ENCODE results near the gene TMTC2.

The TMTC2 gene

DNA sequence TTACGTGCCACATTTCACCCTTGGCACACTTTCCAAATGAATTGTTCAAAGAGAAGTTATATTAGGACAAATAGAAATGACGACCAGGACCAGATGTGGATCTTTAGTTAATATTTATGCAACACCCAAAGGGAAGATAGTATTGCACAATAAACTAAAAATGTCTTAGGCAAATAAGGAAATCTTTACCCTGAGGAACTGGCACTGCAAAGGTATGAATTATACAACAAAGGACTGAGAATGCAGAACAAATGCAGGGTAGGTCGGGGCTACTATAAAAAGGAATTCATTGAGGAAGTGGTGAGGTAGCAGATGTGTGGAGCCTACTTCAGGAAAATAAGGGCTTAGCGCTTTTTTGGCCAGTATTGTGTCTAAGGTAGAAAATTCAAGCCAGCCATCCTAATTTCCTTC, 3.9 kb upstream of the TMTC2 start:
- no peak for DNase-seq

GRCh38 chr12:82685790-82686167, 927 bp upstream of the TMTC2 start:
- peak; percentile 78 to 89 (median 78) for DNase-seq

- DNase-seq, result peak; percentile 5 to 50 (median 38)
Observed at GRCh38 chr12:82687021-82688011, 610 bp downstream of the TMTC2 start.

DNA sequence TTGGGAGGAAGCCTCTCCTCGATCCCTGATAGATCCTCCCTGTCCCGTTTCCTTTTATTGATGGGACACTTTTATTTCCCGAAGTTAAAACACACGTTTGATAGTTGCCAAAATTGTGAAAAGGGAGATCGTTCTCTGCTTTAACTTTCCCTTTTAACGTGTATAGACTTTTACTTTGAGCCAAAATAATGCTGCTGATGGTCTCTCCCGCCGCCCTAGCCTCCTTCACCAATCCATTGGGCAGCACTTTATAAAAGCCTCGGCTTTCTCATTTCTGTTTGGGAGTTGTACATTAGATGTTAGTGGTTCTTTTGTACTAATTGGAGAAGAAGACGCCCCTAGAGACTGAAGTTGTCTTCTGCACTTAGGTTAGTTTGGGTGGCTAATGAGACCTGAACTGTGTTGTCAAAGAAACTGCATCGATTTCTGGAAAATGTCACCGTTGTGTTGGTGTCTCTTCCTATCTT, 1.4 kb downstream of the TMTC2 start:
- no peak for DNase-seq

DNA sequence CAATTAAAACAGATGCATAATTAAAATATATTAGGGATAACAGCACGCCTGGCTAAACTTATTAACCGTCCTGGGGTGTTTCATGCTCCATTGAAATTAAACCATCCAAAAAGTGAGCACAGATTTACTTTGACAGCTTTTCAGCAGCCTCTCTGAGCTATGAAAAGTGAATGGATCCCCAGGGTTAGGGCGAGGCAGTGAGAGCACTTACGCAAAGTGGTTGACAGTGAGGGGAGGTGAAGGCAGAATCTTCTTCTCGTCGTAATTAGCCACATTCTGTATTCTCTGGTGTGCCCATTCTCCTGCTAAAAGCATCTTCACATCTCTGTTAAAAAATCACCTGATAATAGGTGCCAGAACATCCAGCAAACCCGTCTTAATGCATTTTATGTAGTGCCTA, 1.9 kb downstream of the TMTC2 start:
- DNase-seq, result no peak

DNA sequence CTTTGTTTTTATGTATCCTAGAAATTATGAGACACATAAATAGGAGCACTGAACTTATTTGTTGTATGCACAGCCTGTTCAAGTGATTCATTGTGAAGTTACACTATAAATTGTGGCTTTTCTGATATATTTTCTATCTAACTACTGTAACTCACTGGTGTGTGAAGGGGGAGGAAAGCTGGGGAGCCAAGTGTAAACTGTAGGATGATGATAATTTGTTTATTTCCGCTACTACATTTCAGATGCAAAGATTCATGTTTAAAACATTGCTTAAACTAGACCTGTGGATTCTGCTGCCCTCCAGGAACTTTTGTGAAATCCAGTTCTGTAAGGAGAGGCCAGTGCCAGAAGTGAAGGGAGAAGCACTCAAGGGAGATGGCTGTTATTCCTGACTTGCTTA, 3.3 kb downstream of the TMTC2 start:
- no peak for DNase-seq

DNA sequence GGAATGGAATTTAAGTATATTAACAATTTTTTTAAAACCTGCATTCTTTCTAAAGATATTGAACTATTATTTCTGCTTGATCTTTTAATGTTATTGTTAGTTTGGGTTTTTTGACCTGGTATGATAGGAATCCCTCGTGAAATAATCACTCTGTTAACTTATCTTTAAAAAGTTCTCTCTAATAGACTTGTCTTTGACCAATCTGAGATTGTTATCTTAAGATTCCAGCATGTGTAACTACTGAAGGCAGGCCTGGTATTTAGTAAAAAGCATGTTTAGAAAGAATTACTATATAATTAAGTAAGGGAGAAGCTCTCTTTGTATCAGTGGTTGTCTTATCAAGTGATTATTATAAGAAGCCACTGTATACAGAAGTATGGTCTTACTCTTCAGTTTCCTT, 4.8 kb downstream of the TMTC2 start:
- no peak for DNase-seq

GRCh38 chr12:82694276-82694675, 7.6 kb downstream of the TMTC2 start:
- DNase-seq, result no peak

- DNase-seq, result no peak
Observed at GRCh38 chr12:82694970-82695369, 8.3 kb downstream of the TMTC2 start.

GRCh38 chr12:82695531-82695930, 8.8 kb downstream of the TMTC2 start:
- no peak for DNase-seq

DNA sequence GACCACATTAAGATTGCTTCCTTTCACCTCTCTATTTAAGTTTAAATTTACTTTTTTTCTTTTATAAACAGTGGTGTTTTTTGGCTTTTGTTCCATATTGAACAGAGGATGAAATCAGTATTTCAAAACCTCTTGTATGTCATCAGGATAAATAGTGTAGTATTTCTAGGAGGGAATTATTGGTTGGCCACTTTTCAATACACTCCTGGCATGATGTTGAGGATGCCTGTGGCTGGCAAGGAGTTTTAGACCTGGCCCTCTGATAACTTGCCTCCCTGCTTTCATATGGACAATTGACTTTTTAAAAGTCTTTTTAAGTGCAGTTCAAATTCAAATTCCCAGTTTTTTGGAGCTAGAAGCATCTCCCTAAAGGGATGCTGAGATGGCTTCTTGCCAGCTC, 9.8 kb downstream of the TMTC2 start:
- no peak for DNase-seq

- DNase-seq, result no peak
Observed at GRCh38 chr12:82698708-82699564, 12.2 kb downstream of the TMTC2 start.

- no peak for DNase-seq
Observed at GRCh38 chr12:82705774-82706173, 19.1 kb downstream of the TMTC2 start.

DNA sequence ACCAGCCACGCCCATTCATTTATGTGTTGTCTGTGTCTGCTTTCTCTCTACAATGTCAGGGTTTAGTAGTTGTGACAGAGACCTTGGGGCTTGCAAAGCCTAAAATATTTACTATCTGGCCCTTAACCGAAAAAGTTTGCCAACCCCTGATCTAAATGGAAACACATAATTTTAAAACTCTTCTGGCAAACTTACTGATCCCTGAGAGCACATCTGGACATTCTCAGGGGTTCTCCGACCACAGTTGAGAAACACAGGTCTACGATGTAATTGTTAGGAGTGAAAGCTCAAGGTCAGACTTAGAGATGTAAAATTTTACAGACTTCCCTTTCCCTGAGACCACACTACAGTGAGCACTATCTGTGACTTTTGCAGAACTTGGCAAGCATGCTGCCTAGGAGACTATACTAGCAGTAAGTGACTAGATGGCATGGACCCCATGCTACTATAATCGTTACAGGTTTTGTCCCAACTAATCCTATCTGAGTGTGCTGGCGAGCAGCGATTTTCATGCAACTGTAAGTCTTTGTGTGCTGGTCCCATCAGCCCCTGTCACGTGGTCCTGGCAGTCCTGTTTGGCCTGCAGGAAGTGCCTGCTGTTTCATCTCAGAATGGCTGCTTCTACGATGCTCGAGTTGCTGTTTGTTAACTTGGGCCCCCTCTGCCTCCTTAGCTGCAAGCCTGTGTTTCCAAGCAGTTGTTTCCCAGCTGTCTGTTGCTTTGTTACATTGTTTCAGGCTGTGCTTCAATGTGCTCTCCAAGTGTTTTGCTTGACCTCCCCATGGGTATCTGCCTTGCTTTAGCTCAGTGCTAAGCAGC, 21.6 kb downstream of the TMTC2 start:
- DNase-seq, result no peak

GRCh38 chr12:82709794-82710355, 23.2 kb downstream of the TMTC2 start:
- no peak for DNase-seq

GRCh38 chr12:82710741-82711140, 24.0 kb downstream of the TMTC2 start:
- DNase-seq, result no peak

DNA sequence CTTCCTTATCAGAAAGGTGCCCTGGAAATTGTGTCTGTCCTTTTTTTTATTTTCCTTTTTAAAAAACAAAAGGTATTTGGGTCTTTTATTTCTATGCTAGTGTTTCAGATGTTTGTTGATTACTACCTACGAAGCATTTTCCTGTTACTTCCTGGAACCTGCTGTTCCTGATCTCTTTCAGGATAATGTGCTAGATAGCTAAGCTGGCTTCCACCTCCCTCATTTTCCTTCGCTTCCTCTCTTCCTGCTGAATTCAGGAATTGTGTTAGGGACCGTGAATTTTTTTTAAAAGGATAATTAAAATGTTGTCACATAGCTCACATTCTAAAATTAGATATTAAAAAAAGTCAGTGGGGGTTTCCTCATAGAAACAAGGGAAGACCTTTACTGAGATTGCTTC, 27.7 kb downstream of the TMTC2 start:
- no peak for DNase-seq

DNA sequence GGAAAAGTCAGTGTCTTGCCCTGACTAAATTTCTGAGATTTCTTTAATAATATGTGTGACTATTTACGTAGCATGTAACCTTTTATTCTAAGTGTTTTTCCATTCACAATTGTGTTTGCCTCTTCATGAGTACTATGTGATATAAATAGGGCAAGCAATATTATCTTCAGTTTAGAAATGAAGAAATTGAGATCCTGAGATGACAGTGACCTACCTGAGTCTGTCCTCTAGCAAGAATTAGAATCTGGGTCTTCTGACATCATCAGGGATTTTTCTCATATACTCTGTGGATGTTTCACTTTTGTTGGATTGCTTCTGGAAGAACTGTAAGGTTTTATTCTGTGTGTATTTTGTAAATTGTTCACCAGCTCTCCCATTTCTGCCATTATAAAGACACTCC, 35.0 kb downstream of the TMTC2 start:
- DNase-seq, result no peak

DNA sequence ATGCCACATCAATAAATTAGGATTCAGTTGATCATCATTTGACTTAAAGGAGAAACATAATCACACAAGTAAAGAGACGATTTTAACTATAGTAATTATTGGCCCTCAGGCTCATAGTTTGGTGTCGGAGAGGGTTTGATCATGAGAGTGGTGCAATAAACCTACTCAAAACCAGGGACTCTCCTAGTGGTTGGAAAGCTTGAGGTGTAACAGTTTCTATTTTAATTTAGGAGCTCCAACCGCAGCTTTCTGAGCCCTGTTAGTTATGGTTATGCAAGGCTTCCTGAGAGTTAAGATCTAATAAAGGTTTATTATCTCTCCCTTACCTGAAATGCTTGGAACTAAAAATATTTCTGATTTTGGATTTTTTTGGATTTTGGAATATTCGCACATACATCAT, 36.4 kb downstream of the TMTC2 start:
- no peak for DNase-seq

DNA sequence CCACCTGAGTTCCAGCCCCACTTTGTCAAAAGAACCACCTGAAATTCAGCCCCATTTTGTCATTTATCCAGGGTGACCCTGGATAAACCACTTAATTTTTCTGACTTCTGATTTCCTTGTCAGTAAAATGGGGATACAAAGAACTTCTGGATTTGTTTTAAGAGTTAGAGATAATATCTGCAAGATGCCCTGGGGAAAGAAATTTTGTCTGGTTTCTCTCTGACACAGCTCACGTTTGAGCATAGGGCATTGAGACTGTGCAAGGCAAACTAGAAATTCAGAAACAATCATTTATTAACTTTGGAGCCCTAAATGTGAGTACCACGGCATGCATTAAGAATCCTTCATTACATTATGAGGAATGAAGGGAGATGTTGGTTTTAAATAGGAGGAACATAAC, 37.2 kb downstream of the TMTC2 start:
- no peak for DNase-seq

DNA sequence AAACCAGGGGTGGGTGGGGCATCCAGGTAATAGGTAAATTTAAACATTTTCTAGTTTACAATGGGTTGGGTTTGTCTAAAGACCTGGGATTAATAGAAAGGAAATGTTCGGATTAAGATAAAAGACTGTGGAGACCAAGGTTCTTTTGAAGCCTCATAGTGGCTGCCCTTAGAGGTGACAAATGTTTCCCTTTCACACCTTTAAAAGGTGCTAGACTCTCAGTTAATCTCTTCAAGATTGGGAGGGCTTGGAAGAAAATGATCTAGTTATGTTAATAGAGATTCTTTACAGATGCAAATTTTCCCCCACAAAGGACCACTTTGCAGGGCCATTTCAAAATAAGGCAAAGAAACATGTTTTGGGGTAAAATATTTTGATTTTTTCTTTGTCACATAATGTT, 39.0 kb downstream of the TMTC2 start:
- DNase-seq, result no peak

DNA sequence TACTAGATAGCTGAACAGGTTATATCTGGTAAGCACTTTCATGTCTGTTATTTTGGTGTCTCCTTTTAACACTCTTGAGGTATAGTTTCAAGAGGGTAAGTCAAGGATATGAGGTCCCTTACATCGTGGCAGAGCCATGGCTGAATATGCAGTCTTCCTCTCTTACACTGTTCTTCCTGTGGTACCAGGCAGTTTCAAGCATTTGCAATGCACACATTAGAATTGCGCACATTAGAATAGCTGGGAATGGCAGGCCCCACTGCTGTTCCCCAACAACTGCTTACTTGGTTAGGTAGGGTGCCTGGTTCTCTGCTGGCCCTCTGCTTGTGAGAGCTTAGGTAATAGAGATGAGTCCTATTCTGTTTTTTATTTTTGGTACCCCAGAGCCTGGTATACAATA, 41.2 kb downstream of the TMTC2 start:
- no peak for DNase-seq

GRCh38 chr12:82728710-82729109, 42.0 kb downstream of the TMTC2 start:
- DNase-seq, result no peak
